GM12878 (cell line): Measurements from ENCODE around the gene GPBP1L1. TPM values are rescaled to one million over a fixed set of nuclear protein-coding genes. Genes with fewer than 3 reads are reported as not detected.

Experiments
- ATAC-seq: fragments of 200-7000 bp; cut with Tn5 transposase; 3 replicates; pipeline ENCODE4 v1.9.1; 2020; ENCODE audit warnings: mild to moderate bottlenecking, moderate library complexity
- BruUV-seq: library from RNA; stranded (reverse); fragments of 400-500 nt; replicated peaks from 2 replicates; lab custom pipeline; 2021; lab: Mats Ljungman, UMichigan
- CTCF ChIA-PET: fragments of 300-600 bp; sonication (Branson Sonifier 250); formaldehyde crosslinking; extraction: SDS; loops from one replicate; lab custom pipeline; 2021; ENCODE audit warnings: inconsistent platforms; lab: Yijun Ruan, JAX
- POLR2A ChIA-PET: fragments of 350-600 bp; formaldehyde crosslinking; extraction: SDS; loops from one replicate; lab custom pipeline; 2021; ENCODE audit warnings: inconsistent platforms; lab: Charles Lee
- RAD21 ChIA-PET: fragments of 300-600 bp; sonication (Branson Sonifier 250); formaldehyde crosslinking; loops from one replicate; lab custom pipeline; 2023; ENCODE audit warnings: antibody characterized with exemption; ENCODE audit not compliant: unreplicated experiment; lab: Charles Lee
- SMC1A ChIA-PET: fragments of 300-600 bp; sonication (Branson Sonifier 250); formaldehyde crosslinking; loops from one replicate; lab custom pipeline; 2023; ENCODE audit not compliant: unreplicated experiment, uncharacterized antibody; lab: Charles Lee
- DNase-seq: peaks from one replicate; pipeline ENCODE4 v3.0.0-alpha.2; 2011; ENCODE audit warnings: low read depth, low spot score
- FAIRE-seq: peaks from 3 replicates; lab custom pipeline; 2011; peaks lifted over from hg19 to GRCh38; lab: Jason Lieb, UNC
- H2AFZ ChIP-seq: 2 replicates; pipeline ENCODE4 v1.6.0; 2011; ENCODE audit warnings: low read depth, low read length, control low read depth; ENCODE audit not compliant: control insufficient read depth
- H3K27ac ChIP-seq: 2 replicates; pipeline ENCODE4 v1.5.1; 2011; ENCODE audit warnings: control low read depth; ENCODE audit not compliant: control insufficient read depth, insufficient read depth
- H3K27me3 ChIP-seq, 2 experiments: replicated peaks in 1 of 2; 2 replicates each; pipeline versions ENCODE4 v1.6.0 to v1.6.1; 2011; ENCODE audit warnings: low read length in 1 of 2; ENCODE audit not compliant: control insufficient read depth in 2 of 2, insufficient read depth in 2 of 2
- H3K36me3 ChIP-seq, 2 experiments: 2 replicates each; pipeline ENCODE4 v1.5.1; 2011; ENCODE audit warnings: low read length in 1 of 2; ENCODE audit not compliant: control insufficient read depth in 2 of 2, insufficient read depth in 2 of 2
- H3K4me1 ChIP-seq: 2 replicates; pipeline ENCODE4 v1.6.1; 2011; ENCODE audit warnings: mild to moderate bottlenecking, low read length, moderate library complexity, mixed read lengths; ENCODE audit not compliant: control insufficient read depth, insufficient read depth
- H3K4me2 ChIP-seq: 2 replicates; pipeline ENCODE4 v1.6.0; 2011; ENCODE audit warnings: control low read depth; ENCODE audit not compliant: control insufficient read depth, insufficient read depth
- H3K4me3 ChIP-seq: fragments of 200-600 bp; sonication (generic); 2 replicates; pipeline ENCODE4 v1.5.1; 2016
- H3K79me2 ChIP-seq: 2 replicates; pipeline ENCODE4 v1.6.0; 2011; ENCODE audit warnings: low read length; ENCODE audit not compliant: control insufficient read depth, insufficient read depth
- H3K9ac ChIP-seq: 2 replicates; pipeline ENCODE4 v1.8.0; 2011; ENCODE audit warnings: low read length, control low read depth, mixed read lengths; ENCODE audit not compliant: control insufficient read depth, insufficient read depth
- H3K9me3 ChIP-seq: replicated peaks from 3 replicates; pipeline ENCODE4 v1.5.1; 2011; ENCODE audit warnings: mild to moderate bottlenecking, low read length; ENCODE audit not compliant: control insufficient read depth, insufficient read depth
- H4K20me1 ChIP-seq: 2 replicates; pipeline ENCODE4 v1.6.0; 2011; ENCODE audit not compliant: control insufficient read depth, insufficient read depth
- EED ChIP-seq: sonication (generic); IDR thresholded peaks from 2 replicates; pipeline ENCODE4 v1.6.1; 2016; ENCODE audit warnings: antibody characterized with exemption, low read depth
- ELK1 ChIP-seq: IDR thresholded peaks from 2 replicates; pipeline ENCODE4 v1.6.1; 2012; ENCODE audit warnings: low read depth, low read length, improper control_type of control experiment
- FOS ChIP-seq: IDR thresholded peaks from 3 replicates; pipeline ENCODE4 v1.6.1; 2011; ENCODE audit warnings: borderline replicate concordance; ENCODE audit not compliant: insufficient read length; ENCODE audit errors: extremely low read depth
- GATAD2B ChIP-seq: fragments of 450-650 bp; conservative IDR thresholded peaks from 2 replicates; pipeline ENCODE4 v1.6.1; 2017; ENCODE audit warnings: low read depth, mild to moderate bottlenecking, moderate library complexity
- KAT2A ChIP-seq: conservative IDR thresholded peaks from 2 replicates; pipeline ENCODE4 v1.6.1; 2011; ENCODE audit warnings: low read depth, low read length; ENCODE audit not compliant: control insufficient read depth
- MXI1 ChIP-seq: fragments of 150-350 bp; IDR thresholded peaks from 2 replicates; pipeline ENCODE4 v1.6.1; 2011; ENCODE audit warnings: low read depth, mild to moderate bottlenecking, inconsistent platforms, low read length, improper control_type of control experiment
- NBN ChIP-seq: fragments of 450-650 bp; IDR thresholded peaks from 2 replicates; pipeline ENCODE4 v1.6.1; 2016
- NFYB ChIP-seq: IDR thresholded peaks from 2 replicates; pipeline ENCODE4 v1.6.1; 2011; ENCODE audit warnings: low read depth, mild to moderate bottlenecking, low read length, improper control_type of control experiment, moderate library complexity; ENCODE audit not compliant: insufficient read depth
- POLR2AphosphoS5 ChIP-seq: IDR thresholded peaks from 2 replicates; pipeline ENCODE4 v1.6.1; 2011; ENCODE audit warnings: mild to moderate bottlenecking, low read length, inconsistent platforms
- YY1 ChIP-seq: IDR thresholded peaks from 2 replicates; pipeline ENCODE4 v1.6.1; 2011; ENCODE audit warnings: low read depth, mild to moderate bottlenecking, low read length
- ZBED1 ChIP-seq: IDR thresholded peaks from 2 replicates; pipeline ENCODE4 v1.6.1; 2016; ENCODE audit warnings: borderline replicate concordance
- ZNF217 ChIP-seq: fragments of 450-650 bp; IDR thresholded peaks from 2 replicates; pipeline ENCODE4 v1.6.1; 2017; ENCODE audit warnings: antibody characterized with exemption, mild to moderate bottlenecking
- ZNF687 ChIP-seq: fragments of 450-650 bp; IDR thresholded peaks from 2 replicates; pipeline ENCODE4 v1.6.1; 2017; ENCODE audit warnings: mild to moderate bottlenecking, moderate library complexity
- WGBS: methylation state at CpG from one replicate; pipeline ENCODE4 v1.1.6; 2016; ENCODE audit warnings: low lambda C conversion rate; ENCODE audit not compliant: insufficient replicate concordance, insufficient coverage; ENCODE audit errors: missing lambda C conversion rate; 5-methylcytosine and 5-hydroxymethylcytosine counted together
- in situ Hi-C: fragments of 300-500 bp; cut with MboI; formaldehyde crosslinking; loops from 9 replicates; pipeline ENCODE4 v1.14.3; 2018; ENCODE audit warnings: mixed read lengths
- intact Hi-C: fragments of 100-400 bp; cut with micrococcal nuclease; formaldehyde crosslinking; loops from one replicate; pipeline ENCODE4 v1.14.2; 2022; ENCODE audit not compliant: unreplicated experiment
- polyA plus RNA-seq, 11 experiments: library from polyadenylated mRNA; depleted of rRNA in 4 of 11; unstranded in 6 of 11; stranded (reverse) in 5 of 11; fragments of >200 nt; fragmentation: Nextera tagmentation in 4 of 11; fragmentation: Illumina TruSeq in 1 of 11; extraction: Ambion mirVana in 4 of 11; extraction: Trizol in 1 of 11; gene quantifications; 1 replicate in 1 of 11; 2 replicates in 10 of 11; pipeline versions ENCODE4 v1.2.1 to v1.2.3, GENCODE V29; 2011 to 2016; ENCODE audit warnings: inconsistent platforms in 2 of 11, missing spikeins in 2 of 11, low read depth in 1 of 11
- total RNA-seq, 4 experiments: library from RNA; depleted of rRNA in 3 of 4; stranded (reverse); fragments of >200 nt in 3 of 4; fragmentation: Illumina TruSeq in 1 of 4; extraction: Trizol in 1 of 4; gene quantifications; 2 replicates each; pipeline versions ENCODE4 v1.2.1 to v1.2.3, GENCODE V29; 2013 to 2021
- TF ChIP-seq, protein P1 (sequence below): fragments of 450-650 bp; formaldehyde crosslinking; IDR thresholded peaks from 2 replicates; pipeline ENCODE4 v1.4.0; 2020; ENCODE audit warnings: mild to moderate bottlenecking, moderate library complexity

Gene GPBP1L1
- total and polyA plus RNA-seq, 10 of the 15 experiments (the other 5 are each of a cell fraction or from before 2014, with no cell fraction given), result 37.3 to 91.6 (median 81.2) TPM

- BruUV-seq, result no TSS peak
- no peak overlapping the region for H3K27ac ChIP-seq
- H3K4me3 ChIP-seq, result no peak overlapping the region
- H3K9me3 ChIP-seq, result no peaks in the 10 kb centered on the region
- intact Hi-C loops (no loop called here), in situ Hi-C loops (no loop called here)
- ChIA-PET POLR2A (no interaction called here), CTCF (no interaction called here), SMC1A (no interaction called here), RAD21 (no interaction called here)
- FAIRE-seq, result no peak
- H3K79me2 ChIP-seq, result no peaks in the 10 kb centered on the region
- H3K36me3 ChIP-seq, result peaks cover 14 to 51% of the 10 kb centered on the region in 2 experiments
- WGBS, result 51% methylated on average over 4 of the region's 4 CpGs
- TF ChIP-seq, protein P1, sequence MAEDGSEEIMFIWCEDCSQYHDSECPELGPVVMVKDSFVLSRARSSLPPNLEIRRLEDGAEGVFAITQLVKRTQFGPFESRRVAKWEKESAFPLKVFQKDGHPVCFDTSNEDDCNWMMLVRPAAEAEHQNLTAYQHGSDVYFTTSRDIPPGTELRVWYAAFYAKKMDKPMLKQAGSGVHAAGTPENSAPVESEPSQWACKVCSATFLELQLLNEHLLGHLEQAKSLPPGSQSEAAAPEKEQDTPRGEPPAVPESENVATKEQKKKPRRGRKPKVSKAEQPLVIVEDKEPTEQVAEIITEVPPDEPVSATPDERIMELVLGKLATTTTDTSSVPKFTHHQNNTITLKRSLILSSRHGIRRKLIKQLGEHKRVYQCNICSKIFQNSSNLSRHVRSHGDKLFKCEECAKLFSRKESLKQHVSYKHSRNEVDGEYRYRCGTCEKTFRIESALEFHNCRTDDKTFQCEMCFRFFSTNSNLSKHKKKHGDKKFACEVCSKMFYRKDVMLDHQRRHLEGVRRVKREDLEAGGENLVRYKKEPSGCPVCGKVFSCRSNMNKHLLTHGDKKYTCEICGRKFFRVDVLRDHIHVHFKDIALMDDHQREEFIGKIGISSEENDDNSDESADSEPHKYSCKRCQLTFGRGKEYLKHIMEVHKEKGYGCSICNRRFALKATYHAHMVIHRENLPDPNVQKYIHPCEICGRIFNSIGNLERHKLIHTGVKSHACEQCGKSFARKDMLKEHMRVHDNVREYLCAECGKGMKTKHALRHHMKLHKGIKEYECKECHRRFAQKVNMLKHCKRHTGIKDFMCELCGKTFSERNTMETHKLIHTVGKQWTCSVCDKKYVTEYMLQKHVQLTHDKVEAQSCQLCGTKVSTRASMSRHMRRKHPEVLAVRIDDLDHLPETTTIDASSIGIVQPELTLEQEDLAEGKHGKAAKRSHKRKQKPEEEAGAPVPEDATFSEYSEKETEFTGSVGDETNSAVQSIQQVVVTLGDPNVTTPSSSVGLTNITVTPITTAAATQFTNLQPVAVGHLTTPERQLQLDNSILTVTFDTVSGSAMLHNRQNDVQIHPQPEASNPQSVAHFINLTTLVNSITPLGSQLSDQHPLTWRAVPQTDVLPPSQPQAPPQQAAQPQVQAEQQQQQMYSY (CRISPR knock-in tag), result no peak
- TF ChIP-seq ZBED1, result no peak
- TF ChIP-seq ZNF687, result no peak
- TF ChIP-seq MXI1, result no peak
- no peak for TF ChIP-seq KAT2A
- TF ChIP-seq YY1, result no peak
- TF ChIP-seq EED, result no peak
- TF ChIP-seq FOS, result no peak
- TF ChIP-seq POLR2AphosphoS5, result no peak
- no peak for TF ChIP-seq NFYB
- no peak for TF ChIP-seq ZNF217
- TF ChIP-seq NBN, result no peak
- no peak for TF ChIP-seq GATAD2B
- no peak for TF ChIP-seq ELK1
- no peaks in the 10 kb centered on the region for H3K27me3 ChIP-seq
- H3K9ac ChIP-seq, result no peak overlapping the region
- no peak overlapping the region for H2AFZ ChIP-seq
- no peak overlapping the region for H3K4me2 ChIP-seq
- H4K20me1 ChIP-seq, result no peaks in the 10 kb centered on the region; the same call in none of the 2 replicates
- no peak for DNase-seq
- peaks cover 5% of the 10 kb centered on the region for H3K4me1 ChIP-seq
- no peak for ATAC-seq
These were observed 68.7 kb downstream of the GPBP1L1 start for GRCh38 chr1:45617618-45618017.
